Aorta (tissue), 5 donors: ENCODE measurements around the gene FBXO3. TPM values are rescaled to one million over a fixed set of nuclear protein-coding genes. Genes with fewer than 3 reads are reported as not detected.
"Not testable (repeated sequence)": the region's sequence is repeated elsewhere in the genome, so short reads cannot be mapped to it uniquely, and the experiment has no call there.

ENCODE experiments used
- ATAC-seq: fragments of 200-7000 bp; cut with Tn5 transposase; one replicate; pipeline ENCODE4 v1.9.1; 2022; ENCODE audit warnings: moderate library complexity; ENCODE audit not compliant: low FRiP score
- DNase-seq, 2 donors: peaks; one replicate each; pipeline ENCODE4 v3.0.0-alpha.2; 2020
- H3K27ac ChIP-seq, 2 donors: one replicate each; pipeline ENCODE4 v1.5.1; 2013; ENCODE audit warnings: low read length in 2 of 2, mild to moderate bottlenecking in 2 of 2, moderate library complexity in 2 of 2, control low read depth in 1 of 2, inconsistent platforms in 1 of 2, low read depth in 1 of 2
- H3K27me3 ChIP-seq, 2 donors: one replicate each; pipeline ENCODE4 v1.6.1; 2013; ENCODE audit warnings: control low read depth in 1 of 2, low read length in 1 of 2, mild to moderate bottlenecking in 1 of 2, moderate library complexity in 1 of 2; ENCODE audit not compliant: insufficient read depth in 2 of 2, control insufficient read depth in 1 of 2
- H3K36me3 ChIP-seq, 2 donors: one replicate each; pipeline ENCODE4 v1.6.1; 2013; ENCODE audit warnings: control low read depth in 1 of 2, low read length in 1 of 2, mild to moderate bottlenecking in 1 of 2; ENCODE audit not compliant: insufficient read depth in 2 of 2, control insufficient read depth in 1 of 2
- H3K4me1 ChIP-seq, 2 donors: one replicate each; pipeline ENCODE4 v1.6.1; 2013; ENCODE audit warnings: low read length in 2 of 2, control low read depth in 1 of 2, mild to moderate bottlenecking in 1 of 2, moderate library complexity in 1 of 2; ENCODE audit not compliant: insufficient read depth in 2 of 2, control insufficient read depth in 1 of 2
- H3K4me3 ChIP-seq, 2 donors: one replicate each; pipeline ENCODE4 v1.5.1; 2013; ENCODE audit warnings: low read length in 2 of 2, control low read depth in 1 of 2, mild to moderate bottlenecking in 1 of 2
- H3K9me3 ChIP-seq: one replicate; pipeline ENCODE4 v1.6.1; 2013; ENCODE audit warnings: mild to moderate bottlenecking, low read length; ENCODE audit not compliant: control insufficient read depth
- WGBS, 2 donors: extraction: QIAGEN DNeasy Blood & Tissue Kit; methylation state at CpG; one replicate each; pipeline ENCODE4 v1.1.7; 2013; 5-methylcytosine and 5-hydroxymethylcytosine counted together
- intact Hi-C, 2 donors: fragments of 100-400 bp; cut with DNase I; formaldehyde crosslinking; loops; one replicate each; pipeline versions ENCODE4 v1.14.2 to v1.15.0; 2022
- polyA plus RNA-seq, 2 donors: library from polyadenylated mRNA; stranded (reverse); fragments of 200-250 nt; gene quantifications; one replicate each; pipeline ENCODE4 v1.2.3, GENCODE V29; 2013
- total RNA-seq, 2 donors: library from RNA; stranded (reverse); fragmentation: NEBNext Ultra II Directional; extraction: Animal tissue kit (Norgen Biotek cat#: 25700); gene quantifications; one replicate each; pipeline ENCODE4 v1.2.1, GENCODE V29; 2021
- donor health status: healthy with polysubstance abuse.
- donor health status: Bipolar disorder and iron deficiency.
- donor health status: DM: no; HTN: no; CAD: no.
- donor health status: DM: no; HTN: no; CAD: no.
- donor health status: DM: yes; HTN: yes; CAD: no.

Gene FBXO3
- total and polyA plus RNA-seq, 4 donors: 17.8 to 35.8 (median 30.9) TPM

DNA sequence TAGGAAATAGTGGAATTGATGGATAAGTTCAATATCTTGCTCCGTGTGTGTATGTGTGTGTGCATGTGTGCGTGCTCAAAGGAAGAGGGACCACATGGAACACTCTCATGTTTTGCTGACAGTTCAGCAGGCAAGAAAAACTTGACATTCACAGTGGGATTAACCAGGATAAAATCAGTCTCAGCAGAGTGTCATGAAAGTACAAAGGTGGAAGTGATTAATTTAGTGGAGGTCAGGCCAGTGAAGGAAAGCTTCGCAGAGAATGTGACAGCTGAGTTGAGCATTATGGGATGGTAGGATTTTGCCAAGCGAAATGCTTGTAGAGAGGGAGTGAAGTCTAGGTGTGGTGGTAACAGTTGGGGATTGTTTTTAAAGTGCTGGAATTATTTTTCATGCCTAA lies 15.7 kb upstream of the FBXO3 start:
- ATAC-seq (no peak), DNase-seq (no peak)
- no peaks in the 10 kb centered on the region for H3K4me1 ChIP-seq
- intact Hi-C loops: no loop called here
- H3K36me3 ChIP-seq: no peaks in the 10 kb centered on the region
- no peaks in the 10 kb centered on the region for H3K9me3 ChIP-seq
- 64 to 67% methylated on average over 4 of the region's 4 CpGs for WGBS, 2 donors
- no peaks in the 10 kb centered on the region for H3K27me3 ChIP-seq
- H3K27ac ChIP-seq: no peak overlapping the region
- no peak overlapping the region for H3K4me3 ChIP-seq

DNA sequence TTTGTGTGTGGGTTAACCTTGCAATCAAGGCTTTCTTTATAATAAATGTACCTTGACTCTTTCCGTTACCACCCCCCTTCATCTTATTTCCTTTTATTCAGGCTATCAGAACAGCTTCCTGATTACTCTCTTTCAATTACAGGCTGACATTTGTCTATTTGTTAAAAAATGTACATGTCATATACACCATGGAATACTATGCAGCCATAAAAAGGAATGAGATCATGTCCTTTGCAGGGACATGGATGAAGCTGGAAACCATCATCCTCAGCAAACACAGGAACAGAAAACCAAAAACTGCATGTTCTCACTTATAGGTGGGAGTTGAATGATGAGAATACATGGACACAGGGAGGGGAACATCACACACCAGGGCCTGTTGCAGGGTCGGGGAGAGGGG lies 13.8 kb upstream of the FBXO3 start:
- WGBS, 2 donors: 79 to 89% methylated on average over 2 of the region's 2 CpGs
- H3K9me3 ChIP-seq, H3K4me1 ChIP-seq, H3K27me3 ChIP-seq, H3K4me3 ChIP-seq, H3K27ac ChIP-seq, H3K36me3 ChIP-seq, ATAC-seq, DNase-seq, intact Hi-C loops: not testable (repeated sequence)

GRCh38 chr11:33787076-33787475 lies 12.8 kb upstream of the FBXO3 start:
- WGBS, 2 donors: 70% methylated on average over 2 of the region's 2 CpGs
- no peak for DNase-seq
- Histone ChIP-seq H3K27ac (no peak overlapping the region), H3K36me3 (no peaks in the 10 kb centered on the region), H3K9me3 (peaks cover under 1% of the 10 kb centered on the region), H3K27me3 (no peaks in the 10 kb centered on the region), H3K4me3 (no peak overlapping the region), H3K4me1 (no peaks in the 10 kb centered on the region)
- intact Hi-C loops: no loop called here
- no peak for ATAC-seq

- Histone ChIP-seq H3K27me3 (no peaks in the 10 kb centered on the region), H3K4me1 (no peaks in the 10 kb centered on the region), H3K4me3 (no peak overlapping the region), H3K9me3 (peaks cover 2% of the 10 kb centered on the region), H3K27ac (no peak overlapping the region), H3K36me3 (no peaks in the 10 kb centered on the region)
- intact Hi-C loops: no loop called here
- no peak for DNase-seq
- ATAC-seq: no peak
- WGBS, 2 donors: 74 to 79% methylated on average over 3 of the region's 3 CpGs
Observed at GRCh38 chr11:33785609-33786008, 11.3 kb upstream of the FBXO3 start.

GRCh38 chr11:33779849-33780528 lies 5.7 kb upstream of the FBXO3 start:
- no peak for DNase-seq

GRCh38 chr11:33778675-33779074 lies 4.4 kb upstream of the FBXO3 start:
- no peak overlapping the region for H3K4me3 ChIP-seq
- peaks cover 2% of the 10 kb centered on the region for H3K9me3 ChIP-seq
- no peaks in the 10 kb centered on the region for H3K36me3 ChIP-seq
- H3K27me3 ChIP-seq: no peaks in the 10 kb centered on the region
- intact Hi-C loops: no loop called here
- no peaks in the 10 kb centered on the region for H3K4me1 ChIP-seq
- H3K27ac ChIP-seq: no peak overlapping the region
- DNase-seq (no peak), ATAC-seq (no peak)
- WGBS, 2 donors: 86 to 88% methylated on average over 5 of the region's 5 CpGs

More at GRCh38 chr11:33779849-33780528, 5.7 kb upstream of the FBXO3 start:
- Histone ChIP-seq H3K27ac (no peak overlapping the region), H3K4me1 (no peaks in the 10 kb centered on the region), H3K4me3 (no peak overlapping the region), H3K36me3 (no peaks in the 10 kb centered on the region), H3K27me3 (no peaks in the 10 kb centered on the region), H3K9me3 (peaks cover 2% of the 10 kb centered on the region)
- ATAC-seq: peak; percentile 52
- WGBS, 2 donors: 26 to 27% methylated on average over 7 of the region's 7 CpGs
- intact Hi-C loops: no loop called here

GRCh38 chr11:33777906-33778305 lies 3.6 kb upstream of the FBXO3 start:
- Histone ChIP-seq H3K27me3 (no peaks in the 10 kb centered on the region), H3K4me1 (no peaks in the 10 kb centered on the region), H3K4me3 (no peak overlapping the region), H3K9me3 (peaks cover 2% of the 10 kb centered on the region), H3K36me3 (no peaks in the 10 kb centered on the region), H3K27ac (no peak overlapping the region)
- DNase-seq (no peak), ATAC-seq (no peak)
- intact Hi-C loops: no loop called here
- 89 to 93% methylated on average over 9 of the region's 9 CpGs for WGBS, 2 donors

- no peaks in the 10 kb centered on the region for H3K4me1 ChIP-seq
- no peaks in the 10 kb centered on the region for H3K9me3 ChIP-seq
- H3K4me3 ChIP-seq: no peak overlapping the region
- no peaks in the 10 kb centered on the region for H3K36me3 ChIP-seq
- intact Hi-C loops: loop anchor here in 1 of 2 donors (2.0 kb wide), 1 partner anchor 73 kb away; no protein-coding TSS in a partner anchor
- H3K27ac ChIP-seq: no peak overlapping the region
- H3K27me3 ChIP-seq: no peaks in the 10 kb centered on the region
- DNase-seq: no peak
- 1 to 6% methylated on average over 1 of the region's 1 CpG for WGBS, 2 donors
- ATAC-seq: no peak
Observed at GRCh38 chr11:33775832-33776470, 1.6 kb upstream of the FBXO3 start.

- no peaks in the 10 kb centered on the region for H3K9me3 ChIP-seq
- no peaks in the 10 kb centered on the region for H3K36me3 ChIP-seq
- peak overlapping the region in 1 of 2 donors; percentile 12 for H3K4me3 ChIP-seq
- intact Hi-C loops: loop anchor here in 1 of 2 donors (2.0 kb wide), 1 partner anchor 73 kb away; no protein-coding TSS in a partner anchor
- H3K27me3 ChIP-seq: no peaks in the 10 kb centered on the region
- no peak for DNase-seq
- ATAC-seq: no peak
- WGBS, 2 donors: 82 to 93% methylated on average over 7 of the region's 7 CpGs
- H3K4me1 ChIP-seq: no peaks in the 10 kb centered on the region
- no peak overlapping the region for H3K27ac ChIP-seq
Observed at GRCh38 chr11:33775467-33775807, 1.1 kb upstream of the FBXO3 start.
